Measurements from ENCODE around the gene NEK11.

DNA sequence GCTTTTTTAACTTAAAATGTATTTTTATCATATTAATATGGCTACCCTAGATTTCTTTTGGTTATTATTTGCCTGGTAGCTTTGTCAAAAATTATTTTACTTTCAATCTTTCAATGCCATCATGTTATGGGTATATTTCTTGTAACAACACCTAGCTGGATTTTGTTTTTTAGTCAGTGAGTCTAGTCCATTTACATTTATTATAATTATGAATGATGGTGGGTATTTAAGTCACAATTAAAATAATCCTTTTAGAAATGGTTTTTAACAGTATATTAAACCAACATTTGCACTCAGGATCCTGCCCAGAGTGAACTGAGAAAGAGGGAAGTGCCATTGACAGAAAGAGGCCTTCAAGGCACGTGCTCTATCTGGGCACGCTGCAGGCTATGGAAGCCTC lies 315.1 kb downstream of the NEK11 start:
- TF ChIP-seq POLR2AphosphoS5 (IDR thresholded peaks at IDR 0.05; ENCODE audit: low read depth, low read length) (no peak), POLR2A (IDR thresholded peaks at IDR 0.05; ENCODE audit: low read depth, low read length) (no peak)
